Activated gamma-delta T cell (primary cell): ENCODE data around the gene MYLK.

ENCODE experiments used
- DNase-seq: peaks from one replicate; lab custom pipeline; 2025; lab: John Stamatoyannopoulos, UW

MYLK gene

DNA sequence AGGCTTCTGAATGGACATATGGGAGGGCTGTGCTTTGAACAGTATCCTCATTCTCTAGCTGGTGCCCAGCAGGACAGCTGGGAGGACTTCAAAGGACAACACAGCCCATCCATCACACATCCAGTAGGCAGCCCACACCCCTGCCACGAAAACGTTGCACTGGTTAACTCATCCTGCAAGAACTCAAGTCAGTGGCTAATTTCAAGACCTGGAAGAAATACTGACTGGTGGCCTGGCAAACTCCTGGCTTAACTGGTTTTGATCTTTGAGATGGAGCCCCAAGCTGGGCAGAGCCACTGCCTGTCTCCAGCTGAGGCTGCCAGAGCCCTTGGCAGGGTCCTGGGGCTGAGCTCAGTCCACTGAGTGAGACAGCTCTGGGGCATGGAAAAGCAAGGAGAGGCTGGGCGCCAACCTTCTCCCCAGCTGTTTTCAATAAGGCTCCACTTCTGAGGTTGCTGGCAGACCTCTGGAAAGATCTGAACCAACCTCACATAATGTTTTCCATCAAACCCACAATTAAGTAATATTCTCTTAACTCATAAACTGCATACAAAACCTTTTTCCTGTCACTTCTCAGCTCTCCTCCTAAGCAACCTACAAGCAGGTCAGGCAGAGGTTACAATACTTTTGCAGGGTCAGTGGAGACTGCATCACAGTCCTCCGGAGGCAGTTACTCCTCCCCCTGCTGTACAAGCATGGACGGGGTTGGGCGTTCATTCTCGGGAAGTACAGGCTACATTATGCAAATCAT is 110.3 kb downstream of the MYLK start:
- DNase-seq, result no peak

DNA sequence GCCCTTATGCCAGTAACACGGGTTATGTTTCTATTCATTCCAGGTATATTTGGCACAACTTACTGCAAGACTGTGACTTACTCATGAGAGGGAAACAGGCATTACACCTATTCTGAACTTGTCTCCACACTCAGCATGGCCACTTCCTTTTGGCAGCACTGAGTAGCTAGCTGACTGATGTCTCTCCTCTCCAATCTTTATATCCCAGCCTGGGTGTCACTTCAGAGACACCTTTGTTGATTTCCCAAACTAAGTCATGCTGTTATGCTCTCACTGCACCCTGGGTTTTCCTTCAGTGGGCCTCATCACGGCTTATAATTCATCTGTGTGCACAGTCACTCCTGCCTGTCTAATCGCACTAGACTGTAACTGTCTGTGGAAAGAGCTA is 114.8 kb downstream of the MYLK start:
- DNase-seq, result no peak

DNA sequence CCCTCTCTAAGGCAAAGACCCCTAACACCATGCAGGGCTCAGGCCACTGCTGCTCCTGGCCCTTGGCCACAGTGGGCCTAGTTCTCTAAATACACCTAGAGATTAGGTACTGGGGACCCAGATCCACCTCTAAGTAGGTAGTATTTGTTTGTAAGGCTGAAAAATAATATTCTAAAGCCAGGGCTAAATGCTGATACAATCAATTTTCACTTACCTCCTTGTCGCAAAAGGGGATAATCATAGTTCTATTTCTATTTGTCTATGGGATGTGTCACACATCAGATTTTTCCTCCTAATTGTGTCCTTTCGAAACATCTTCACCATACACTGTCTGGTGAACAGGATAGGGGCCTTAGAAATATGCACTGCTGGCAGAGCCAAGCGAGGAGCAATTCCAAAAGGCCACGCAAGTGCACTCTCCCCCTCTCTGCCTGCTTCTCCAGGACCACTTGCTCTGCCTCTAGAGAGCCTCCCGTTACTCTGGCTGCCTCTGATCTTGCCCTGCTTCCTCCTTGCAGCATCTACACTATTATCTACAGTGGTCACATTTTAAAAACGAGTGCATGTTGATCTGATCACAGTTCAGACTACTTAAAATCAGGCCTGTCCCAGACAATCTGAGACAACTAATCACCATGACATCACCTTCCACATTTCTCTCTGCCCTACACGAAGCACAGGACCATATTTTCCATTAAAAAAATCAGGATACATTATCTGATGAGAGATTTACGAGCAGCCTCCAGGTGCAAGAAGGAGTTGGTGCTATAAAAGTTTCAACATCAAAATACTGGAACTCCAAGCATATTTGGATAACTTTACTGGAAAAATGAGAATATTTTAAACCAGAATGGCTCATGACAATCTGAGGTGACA is 115.4 kb downstream of the MYLK start:
- no peak for DNase-seq

DNA sequence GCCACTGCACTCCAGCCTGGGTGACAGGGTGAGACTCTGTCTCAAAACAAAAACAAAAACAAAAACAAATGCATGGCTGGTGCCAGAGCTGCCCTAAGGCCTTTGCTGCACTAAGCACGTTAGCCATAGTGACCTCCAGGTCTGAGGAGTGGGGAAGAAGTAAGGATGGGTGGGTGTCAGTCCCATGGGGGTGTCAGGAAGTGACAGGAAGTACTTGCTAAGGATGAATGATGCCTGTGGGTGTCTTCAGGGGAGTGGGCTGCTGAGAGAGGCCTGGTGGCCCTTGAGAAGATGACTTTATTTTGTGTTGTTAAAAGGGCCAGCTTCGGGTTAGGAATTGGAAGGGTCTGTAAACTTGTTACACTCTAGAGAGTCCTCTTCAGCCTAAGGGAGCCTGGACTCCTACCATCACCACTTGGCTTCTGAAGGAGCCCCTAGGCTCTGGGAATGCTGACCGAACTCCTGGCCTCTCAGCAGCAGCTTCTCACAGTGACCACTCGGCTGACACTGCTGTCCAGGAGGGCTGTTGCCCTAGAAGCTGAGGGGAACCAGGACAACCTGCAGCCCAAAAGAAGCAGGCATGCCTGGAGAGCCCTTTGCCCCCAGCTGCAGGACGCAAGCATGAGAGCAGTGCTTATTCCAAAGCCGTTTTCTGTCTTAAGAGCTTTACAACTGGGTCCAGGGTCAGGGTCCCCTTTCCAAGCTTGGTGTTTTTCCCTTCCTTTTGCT is 116.4 kb downstream of the MYLK start:
- no peak for DNase-seq

DNA sequence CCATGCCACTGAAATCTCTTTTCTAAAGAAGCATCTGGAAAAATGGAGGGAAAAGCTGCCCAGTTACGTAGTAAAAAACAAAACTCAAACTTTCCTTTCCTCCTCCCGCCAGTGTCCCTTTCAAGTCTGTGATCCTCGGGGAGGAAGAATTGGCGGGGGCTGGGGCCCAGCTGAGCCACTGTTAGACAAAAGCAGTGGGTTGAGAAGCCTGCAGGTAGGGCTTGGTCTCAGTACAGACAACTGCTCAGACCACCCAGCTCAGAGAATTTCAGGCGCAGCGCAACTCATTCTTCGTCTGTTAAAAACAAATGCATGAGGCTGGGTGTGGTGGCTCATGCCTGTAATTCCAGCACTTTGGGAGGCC is 117.1 kb downstream of the MYLK start:
- no peak for DNase-seq

DNA sequence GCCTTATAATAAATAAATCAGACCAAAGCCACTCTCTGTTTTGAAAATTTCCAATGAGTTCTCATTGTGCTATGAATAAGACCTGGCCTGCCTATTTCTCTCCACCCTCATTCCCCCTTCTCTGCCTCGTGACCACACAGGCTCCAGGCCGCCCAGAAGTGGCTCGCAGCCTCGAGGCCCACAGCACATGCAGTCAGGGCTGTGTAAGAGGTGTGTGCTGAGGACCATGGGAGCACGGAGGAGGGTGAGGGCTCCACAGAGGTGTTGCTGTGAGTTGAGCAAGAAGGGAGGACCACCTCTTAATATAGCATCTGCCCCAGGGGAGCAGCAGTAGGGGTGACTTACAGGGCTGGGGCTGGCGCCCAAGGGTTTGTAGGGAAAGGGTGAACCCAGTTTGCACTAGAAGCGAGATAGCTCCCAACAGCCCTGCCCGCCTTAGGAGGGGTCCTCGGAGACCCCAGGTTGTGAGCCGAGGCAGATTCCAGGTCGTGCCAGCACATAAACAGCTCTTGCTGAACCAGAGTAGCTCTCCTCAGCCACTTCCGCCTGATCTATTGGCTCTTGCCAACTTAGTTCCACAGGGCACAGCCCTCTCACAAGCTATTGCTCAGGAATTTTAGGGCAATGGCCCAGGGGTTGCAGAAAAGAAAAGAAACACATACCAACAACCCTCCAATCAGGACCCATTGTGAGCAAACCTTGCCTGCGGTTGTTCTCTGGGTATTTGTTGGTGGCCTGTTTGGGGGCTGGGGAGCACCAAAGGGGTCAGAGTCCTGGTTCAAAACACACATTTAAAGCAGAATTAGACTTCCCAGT is 117.7 kb downstream of the MYLK start:
- no peak for DNase-seq

DNA sequence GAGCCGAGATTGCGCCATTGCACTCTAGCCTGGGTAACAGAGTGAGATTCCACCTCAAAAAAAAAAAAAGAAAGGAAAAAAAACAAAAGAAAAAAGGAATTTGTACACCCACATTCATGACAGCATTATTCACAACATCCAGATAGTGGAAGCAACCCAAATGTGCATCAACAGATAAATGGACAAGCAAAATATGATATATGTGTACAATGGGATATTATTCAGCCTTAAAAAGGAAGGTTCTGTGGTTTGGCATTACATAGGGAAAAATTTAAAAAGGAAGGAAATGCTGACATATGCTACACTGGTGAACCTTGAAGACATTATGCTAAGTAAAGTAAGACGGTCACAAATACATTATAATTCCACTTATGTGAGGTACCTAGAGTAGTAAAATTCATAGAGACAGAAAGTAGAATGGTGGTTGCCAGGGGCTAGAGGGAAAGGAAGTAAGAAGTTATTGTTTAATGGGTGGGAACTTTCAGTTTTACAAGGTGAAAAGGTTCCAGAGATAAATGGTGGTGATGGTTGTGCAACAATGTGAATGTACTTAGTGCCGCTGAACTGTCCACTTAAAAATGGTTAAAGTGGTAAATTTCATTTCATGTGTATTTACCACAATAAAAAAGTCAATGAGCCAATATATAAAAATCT is 118.5 kb downstream of the MYLK start:
- DNase-seq, result no peak

DNA sequence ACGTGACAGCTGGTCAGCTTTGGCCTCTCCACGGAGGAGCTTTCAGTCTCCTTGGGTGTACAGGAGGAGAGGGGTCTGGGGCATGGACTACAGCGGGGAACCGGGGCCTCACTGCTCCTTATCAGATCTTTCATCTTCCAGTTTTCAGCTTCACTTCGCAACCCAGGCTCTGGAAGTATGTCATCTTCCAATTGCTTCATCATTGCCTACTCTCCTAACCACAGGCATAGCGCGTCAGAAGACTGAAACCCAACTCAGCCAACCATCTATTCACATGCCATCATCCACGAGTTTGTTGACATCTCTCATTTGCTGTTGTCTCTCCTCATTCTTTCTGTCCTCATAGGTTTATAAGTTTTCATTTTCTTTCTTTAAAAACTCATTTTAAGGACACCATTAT is 119.5 kb downstream of the MYLK start:
- no peak for DNase-seq

DNA sequence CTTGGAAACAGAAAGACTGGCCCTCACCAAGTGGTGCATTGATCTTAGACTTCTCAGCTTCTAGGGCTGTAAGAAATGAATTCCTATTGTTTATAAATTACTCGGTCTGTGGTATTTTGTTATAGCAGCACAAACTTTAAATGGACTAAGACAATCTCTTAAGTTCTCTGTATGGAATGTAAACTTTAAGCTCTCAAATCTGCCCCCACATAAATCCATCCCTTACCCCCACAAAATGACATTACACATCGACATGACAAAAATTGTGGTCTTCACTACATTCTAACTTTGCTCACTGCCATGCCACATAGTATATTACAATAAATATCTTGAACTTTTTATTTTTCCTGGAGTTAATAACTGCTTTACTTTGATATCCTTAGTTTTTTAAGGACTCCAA is 121.3 kb downstream of the MYLK start:
- DNase-seq, result no peak

DNA sequence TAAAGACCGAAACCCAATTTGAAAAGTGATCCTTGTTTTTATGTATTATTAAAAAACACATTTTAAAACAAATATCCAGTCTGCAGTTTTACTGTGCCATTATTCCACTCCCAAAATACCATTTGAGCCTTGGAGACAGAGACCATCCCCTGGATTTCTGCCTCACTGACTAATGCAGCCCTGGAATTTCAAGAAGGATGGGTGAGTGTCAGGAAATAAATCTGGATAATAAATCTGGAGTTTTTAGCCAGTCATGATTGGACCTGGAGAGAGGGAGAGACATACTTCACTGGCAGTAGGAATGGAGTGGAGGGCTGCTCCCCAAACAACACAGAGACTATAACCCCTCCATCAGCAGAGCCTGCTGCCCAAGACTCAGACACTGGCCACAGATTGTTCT is 123.3 kb downstream of the MYLK start:
- no peak for DNase-seq

DNA sequence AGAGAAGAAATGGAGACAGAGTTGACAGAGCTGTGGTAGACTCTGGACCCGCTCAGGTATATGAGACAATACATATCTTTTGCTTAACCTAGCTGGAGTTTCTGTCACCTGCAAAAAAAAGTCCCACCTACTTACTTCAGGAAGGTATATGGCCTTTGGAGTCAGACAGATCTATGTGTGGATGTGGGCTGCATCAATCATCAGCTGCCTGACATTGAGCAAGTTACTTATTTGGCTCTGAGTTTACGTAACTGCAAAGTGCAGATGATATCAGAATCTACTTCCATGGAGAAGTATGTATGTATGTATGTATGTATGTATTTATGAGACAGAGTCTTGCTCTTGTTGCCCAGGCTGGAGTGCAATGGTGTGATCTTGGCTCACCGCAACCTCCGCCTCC is 124.3 kb downstream of the MYLK start:
- DNase-seq, result no peak

DNA sequence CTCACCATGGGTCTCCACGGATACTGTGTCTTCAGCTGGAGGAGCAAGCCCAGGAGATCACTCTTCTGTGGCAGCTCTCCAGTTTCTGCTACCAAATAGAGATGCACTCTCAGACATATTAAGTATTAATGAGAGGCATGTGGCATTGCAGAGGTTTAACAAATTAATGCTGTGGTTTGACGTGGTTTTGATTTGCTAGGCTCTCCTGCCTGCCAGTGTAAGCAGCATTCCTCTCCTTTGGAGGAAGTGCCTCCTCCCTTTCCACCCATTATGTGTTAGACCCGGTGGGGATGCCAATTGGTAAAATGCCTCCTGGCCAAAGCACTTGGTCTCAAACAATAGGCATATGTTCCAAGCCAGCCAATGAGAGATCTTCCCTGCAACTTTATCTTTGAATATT is 124.8 kb downstream of the MYLK start:
- no peak for DNase-seq

DNA sequence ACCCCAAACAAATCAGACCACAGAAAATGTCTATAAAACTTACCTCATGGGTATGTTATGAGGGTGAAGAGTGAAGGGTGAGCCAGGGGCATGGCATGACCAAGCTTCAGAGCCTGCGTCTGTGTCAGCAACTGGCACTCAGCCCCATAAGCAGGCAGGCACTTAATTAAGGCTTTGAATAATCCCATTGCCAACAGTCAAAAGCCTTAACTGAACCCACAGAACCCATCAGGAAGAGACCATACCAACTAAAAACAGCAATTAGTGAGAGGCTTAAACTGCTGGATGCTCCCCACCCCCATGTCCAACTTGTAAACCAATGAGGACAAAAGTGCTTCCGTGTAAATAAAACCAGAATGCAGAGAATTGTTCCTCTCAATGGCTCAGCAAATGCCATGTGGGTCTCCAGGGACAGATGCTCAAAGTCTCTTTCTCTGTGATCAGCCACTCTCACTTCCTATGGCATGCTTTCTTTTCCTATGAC is 126.0 kb downstream of the MYLK start:
- no peak for DNase-seq

DNA sequence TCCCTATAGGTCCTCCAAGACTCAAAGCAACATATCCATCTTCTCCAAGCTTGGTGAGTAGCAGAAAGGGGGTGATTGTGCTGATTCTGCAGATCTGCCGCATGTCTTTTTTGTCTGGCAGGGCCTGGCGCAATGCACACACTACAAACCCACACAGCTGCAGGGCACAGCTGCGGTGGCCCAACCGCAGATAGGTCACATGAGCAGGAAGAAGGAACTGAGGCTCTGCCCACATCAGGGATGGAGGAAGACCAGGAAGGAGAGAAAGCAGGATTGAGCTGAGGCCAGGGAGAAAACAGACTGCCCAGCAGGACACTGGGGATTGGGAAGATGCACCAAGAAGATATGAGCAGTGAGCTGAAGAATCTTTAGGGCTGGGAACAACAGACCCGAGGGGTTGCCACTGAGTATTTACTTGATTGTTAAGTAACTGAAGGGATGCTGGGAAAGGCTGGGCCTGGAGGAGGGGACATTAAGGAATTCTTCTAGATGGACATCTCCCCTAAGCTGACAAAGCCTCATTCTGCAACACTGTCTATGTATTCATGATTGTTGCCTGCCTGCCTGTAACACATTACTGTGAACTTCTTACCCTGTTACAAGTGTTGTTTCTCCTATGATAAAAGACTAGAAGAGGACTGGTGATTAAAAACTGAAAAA is 126.7 kb downstream of the MYLK start:
- DNase-seq, result no peak

DNA sequence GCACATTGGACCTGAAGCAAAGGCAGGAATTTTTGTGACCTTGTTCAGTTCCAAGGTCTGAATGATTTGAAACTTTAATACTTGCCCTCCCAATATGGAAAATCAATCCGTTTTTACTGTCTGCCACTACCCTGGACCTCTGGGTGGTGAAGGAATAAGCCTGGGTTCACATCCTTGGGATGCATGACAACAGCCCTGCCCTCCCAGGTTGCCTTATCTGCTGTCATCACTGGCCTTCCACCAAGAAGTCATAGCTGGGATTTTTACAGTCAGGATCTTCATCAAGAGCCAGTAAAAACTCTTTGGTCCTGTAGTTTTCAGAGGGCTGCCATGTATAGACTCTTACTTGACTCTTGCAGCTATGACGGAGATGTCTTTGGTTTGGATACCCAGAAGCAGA is 128.6 kb downstream of the MYLK start:
- no peak for DNase-seq

DNA sequence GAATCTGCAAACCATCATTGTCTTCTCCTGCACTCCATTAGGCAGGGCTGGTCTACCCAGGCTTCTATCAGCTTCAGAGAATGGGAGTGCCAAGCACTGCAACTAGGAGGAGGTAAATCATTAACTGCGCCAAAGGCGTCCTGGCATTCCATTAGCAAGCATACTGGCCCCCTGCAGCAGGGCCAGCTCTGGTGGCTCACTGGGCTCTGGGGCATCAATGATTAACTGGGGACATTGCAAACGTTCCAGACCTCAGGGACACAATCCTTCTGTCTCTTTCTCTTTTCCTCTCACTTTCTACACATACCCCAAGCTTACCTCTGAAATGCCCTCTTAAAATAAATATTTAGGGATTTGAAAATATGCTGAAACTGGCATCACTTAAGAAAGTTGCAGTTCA is 129.0 kb downstream of the MYLK start:
- no peak for DNase-seq

DNA sequence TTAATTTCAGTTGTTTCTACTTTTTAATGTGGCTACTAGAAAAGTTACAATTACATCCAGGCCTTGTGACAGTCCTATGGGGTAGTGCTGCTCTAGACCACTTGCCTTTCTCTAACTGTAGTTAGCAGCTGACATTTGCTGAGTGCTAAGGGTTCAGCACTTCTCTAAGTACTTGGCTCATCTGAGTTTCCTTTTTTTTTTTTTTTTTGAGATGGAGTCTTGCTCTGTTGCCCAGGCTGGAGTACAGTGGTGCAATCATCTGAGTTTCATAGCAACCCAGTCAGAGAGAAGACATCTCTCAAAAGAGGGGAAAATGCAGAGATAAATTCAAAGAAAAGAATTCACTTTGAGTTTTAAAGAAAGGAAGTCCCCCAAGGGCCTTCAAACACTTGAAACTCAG is 130.8 kb downstream of the MYLK start:
- DNase-seq, result no peak

DNA sequence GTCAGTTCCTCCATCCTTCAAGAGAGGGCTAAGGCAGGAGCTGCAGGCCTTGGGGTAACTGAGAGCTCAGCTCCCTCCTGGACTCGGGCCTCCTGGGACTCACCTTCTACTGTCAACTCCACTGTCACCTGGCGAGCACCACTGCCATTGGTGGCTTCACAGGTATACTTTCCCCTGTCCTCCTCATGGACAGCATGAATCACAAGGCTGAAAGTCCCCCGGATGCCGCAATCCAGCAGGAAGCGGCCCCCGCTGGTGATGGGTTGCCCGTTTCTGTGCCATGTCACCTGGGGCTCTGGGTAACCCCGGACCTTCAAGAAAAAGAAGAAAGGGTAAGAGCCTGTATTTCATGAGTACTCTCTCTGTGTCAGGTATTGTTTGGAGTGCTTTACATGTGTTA is 131.9 kb downstream of the MYLK start:
- DNase-seq, result no peak

DNA sequence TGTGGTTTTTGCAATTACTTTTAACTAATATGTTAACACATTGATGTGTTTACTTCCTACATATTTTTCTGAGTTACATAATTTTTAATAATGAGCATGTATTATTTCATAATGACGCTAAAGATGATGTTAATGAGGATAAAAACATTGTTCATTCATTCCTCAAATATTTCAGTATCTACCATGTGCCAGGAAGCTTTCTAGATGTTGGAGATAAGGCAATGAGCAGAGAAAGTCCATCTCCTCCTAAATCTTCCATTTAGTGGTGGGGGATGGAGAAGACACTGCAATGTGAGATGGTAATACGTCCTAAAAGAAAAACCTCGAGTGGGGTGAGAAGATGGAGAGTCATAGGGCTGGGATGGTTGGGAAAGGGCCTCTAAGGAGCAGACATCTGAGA is 132.7 kb downstream of the MYLK start:
- no peak for DNase-seq

DNA sequence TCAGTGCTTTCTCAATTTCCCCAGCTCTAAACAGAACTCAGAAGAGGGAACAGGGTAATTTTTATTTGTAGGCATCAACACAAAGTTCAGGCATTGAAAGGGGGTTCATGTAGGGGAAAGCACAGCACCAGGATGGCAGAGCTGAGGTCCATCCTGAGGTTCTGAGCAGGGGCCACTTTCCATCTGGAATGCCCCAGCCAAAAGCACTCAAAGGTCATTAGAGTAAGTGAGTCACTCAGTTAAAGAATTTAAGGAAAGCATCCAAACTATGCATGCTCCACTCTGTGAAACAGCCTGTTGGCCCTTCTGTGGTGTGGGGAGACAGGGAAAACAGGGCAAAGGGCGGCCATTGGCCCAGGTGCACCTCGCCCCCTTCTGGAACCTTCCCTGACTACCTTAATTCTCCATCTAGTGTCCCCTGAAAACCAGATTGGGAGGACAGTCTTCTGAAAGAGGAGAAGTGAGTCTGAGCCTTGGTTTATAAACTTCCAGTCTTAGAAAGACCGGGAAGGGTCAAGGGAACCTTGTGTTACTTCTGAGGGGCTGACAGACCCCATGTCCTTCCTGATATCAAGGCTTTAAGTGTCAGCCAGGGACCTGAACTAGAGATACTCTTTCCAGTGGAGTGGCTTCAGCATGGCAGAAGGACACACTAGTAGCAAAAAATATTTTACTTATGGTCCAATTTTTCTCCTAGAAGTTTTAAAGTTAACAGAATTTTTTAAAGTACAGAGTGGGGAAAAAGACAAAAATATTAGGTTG is 133.3 kb downstream of the MYLK start:
- no peak for DNase-seq
